ENCODE measurements around the gene ZG16. TPM values are rescaled to one million over a fixed set of nuclear protein-coding genes. Genes with fewer than 3 reads are reported as not detected.

Gene ZG16
- total RNA-seq, 1 donor from 2014 or later: not detected

DNA sequence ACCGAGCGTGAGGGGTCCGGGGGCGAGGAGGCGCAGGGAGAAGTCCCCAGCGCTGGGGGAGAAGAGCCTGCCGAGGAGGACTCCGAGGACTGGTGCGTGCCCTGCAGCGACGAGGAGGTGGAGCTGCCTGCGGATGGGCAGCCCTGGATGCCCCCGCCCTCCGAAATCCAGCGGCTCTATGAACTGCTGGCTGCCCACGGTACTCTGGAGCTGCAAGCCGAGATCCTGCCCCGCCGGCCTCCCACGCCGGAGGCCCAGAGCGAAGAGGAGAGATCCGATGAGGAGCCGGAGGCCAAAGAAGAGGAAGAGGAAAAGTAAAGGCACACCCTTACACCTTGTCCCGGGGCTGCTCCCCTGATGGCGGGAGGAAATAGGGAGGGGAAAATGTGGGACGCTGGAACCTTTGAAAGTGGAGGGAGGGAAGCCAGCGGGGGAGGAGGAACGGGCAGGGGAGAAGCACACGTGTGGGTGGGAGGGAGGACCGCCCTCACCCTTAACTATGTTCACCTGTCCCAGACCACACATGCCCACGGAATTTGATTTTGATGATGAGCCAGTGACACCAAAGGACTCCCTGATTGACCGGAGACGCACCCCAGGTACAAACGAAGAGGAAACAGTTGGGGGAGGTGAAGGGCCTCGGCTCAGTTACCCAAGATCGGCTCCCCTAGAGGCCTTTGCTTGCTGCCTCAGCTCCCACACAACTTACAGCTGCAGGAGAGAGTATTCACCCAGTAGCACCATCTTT lies 38.8 kb downstream of the ZG16 start:
- Mint-ChIP-seq H3K27ac (peak overlapping the region; percentile 91), H3K9me3 (no peaks in the 10 kb centered on the region), H3K4me1 (ENCODE audit: low read depth) (peaks cover 45% of the 10 kb centered on the region), H3K36me3 (ENCODE audit: low read depth) (peaks cover 23% of the 10 kb centered on the region), H3K27me3 (ENCODE audit: insufficient read depth) (no peaks in the 10 kb centered on the region), H3K4me3 (peak overlapping the region; percentile 94)
- intact Hi-C loops (cut with micrococcal nuclease): loop anchor here (1.0 kb wide), 4 partner anchors 10 to 179 kb away; partner anchors contain the start of genes CDIPT and INO80E
- DNase-seq (ENCODE audit: low spot score): peak; percentile 55

DNA sequence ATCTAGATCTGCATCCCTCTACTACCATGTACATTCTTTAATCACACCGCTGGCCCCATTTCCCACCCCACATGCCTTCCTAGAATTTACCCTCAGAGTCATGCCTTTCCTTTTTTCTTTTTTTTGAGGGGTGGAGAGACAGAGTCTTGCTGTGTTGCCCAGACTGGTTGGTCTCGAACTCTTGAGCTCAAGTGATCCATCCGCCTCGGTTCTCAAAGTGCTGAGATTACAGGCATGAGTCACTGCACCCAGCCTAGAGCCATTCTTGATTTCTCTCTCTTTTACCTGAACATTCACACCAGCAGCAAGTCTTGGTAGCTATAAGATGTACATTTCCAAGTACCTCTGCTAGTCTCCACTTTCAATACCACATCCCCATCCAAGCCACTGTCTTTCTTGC lies 40.0 kb downstream of the ZG16 start:
- Mint-ChIP-seq H3K4me1 (ENCODE audit: low read depth) (peaks cover 50% of the 10 kb centered on the region), H3K27ac (peak overlapping the region; percentile 41), H3K9me3 (no peaks in the 10 kb centered on the region), H3K4me3 (peak overlapping the region; percentile 99), H3K36me3 (ENCODE audit: low read depth) (peaks cover 23% of the 10 kb centered on the region), H3K27me3 (ENCODE audit: insufficient read depth) (no peaks in the 10 kb centered on the region)
- DNase-seq (ENCODE audit: low spot score): no peak
- intact Hi-C loops (cut with micrococcal nuclease): no loop called here

DNA sequence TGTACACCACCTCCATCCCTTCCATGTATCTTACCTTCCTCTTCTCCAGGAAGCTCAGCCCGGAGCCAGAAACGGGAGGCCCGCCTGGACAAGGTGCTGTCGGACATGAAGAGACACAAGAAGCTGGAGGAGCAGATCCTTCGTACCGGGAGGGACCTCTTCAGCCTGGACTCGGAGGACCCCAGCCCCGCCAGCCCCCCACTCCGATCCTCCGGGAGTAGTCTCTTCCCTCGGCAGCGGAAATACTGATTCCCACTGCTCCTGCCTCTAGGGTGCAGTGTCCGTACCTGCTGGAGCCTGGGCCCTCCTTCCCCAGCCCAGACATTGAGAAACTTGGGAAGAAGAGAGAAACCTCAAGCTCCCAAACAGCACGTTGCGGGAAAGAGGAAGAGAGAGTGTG lies 41.5 kb downstream of the ZG16 start:
- DNase-seq (ENCODE audit: low spot score): no peak
- H3K4me3 Mint-ChIP-seq: peak overlapping the region; percentile 99
- H3K9me3 Mint-ChIP-seq: no peaks in the 10 kb centered on the region
- H3K27ac Mint-ChIP-seq: peak overlapping the region; percentile 88
- peaks cover 23% of the 10 kb centered on the region for H3K36me3 Mint-ChIP-seq (ENCODE audit: low read depth)
- intact Hi-C loops (cut with micrococcal nuclease): no loop called here
- H3K4me1 Mint-ChIP-seq (ENCODE audit: low read depth): peaks cover 49% of the 10 kb centered on the region
- no peaks in the 10 kb centered on the region for H3K27me3 Mint-ChIP-seq (ENCODE audit: insufficient read depth)

DNA sequence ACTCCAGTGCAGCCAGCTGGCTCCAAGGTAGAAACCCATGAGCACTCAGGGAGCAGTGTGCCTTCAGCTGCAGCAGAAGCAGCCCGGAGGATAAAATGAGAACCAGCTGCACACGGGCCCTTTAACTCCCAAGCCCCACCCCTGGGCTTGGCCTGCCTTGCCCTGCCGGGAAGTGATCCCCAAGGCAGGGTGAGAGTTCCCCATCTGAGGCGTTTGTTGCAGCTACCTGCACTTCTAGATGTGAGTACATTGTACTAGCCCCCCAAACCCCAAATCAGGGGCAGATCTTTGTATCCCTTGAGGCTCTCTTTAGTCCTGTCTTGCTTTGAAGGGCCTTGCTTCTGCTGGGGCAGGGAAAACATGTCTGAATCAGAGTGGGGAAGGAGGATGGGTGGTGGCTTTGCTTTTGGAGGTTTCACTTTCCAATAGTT lies 42.2 kb downstream of the ZG16 start, which contains the start of gene MVP:
MVP (plus strand) TSS at position 192 of the 431 bp plus-strand sequence. CDS start 10,088 bp downstream, outside the sequence.
- Mint-ChIP-seq H3K36me3 (ENCODE audit: low read depth) (peaks cover 26% of the 10 kb centered on the region), H3K9me3 (no peaks in the 10 kb centered on the region), H3K27me3 (ENCODE audit: insufficient read depth) (no peaks in the 10 kb centered on the region), H3K4me3 (peak within 1 kb of the TSS; percentile 99), H3K4me1 (ENCODE audit: low read depth) (peaks cover 47% of the 10 kb centered on the region), H3K27ac (peak within 1 kb of the TSS; percentile 88)
- peak; percentile 63 for DNase-seq (ENCODE audit: low spot score)
- intact Hi-C loops (cut with micrococcal nuclease): loop anchor here (1.0 to 10.0 kb wide), 6 partner anchors 15 to 795 kb away; partner anchors contain the start of genes ASPHD1, C16orf92 and CDIPT

DNA sequence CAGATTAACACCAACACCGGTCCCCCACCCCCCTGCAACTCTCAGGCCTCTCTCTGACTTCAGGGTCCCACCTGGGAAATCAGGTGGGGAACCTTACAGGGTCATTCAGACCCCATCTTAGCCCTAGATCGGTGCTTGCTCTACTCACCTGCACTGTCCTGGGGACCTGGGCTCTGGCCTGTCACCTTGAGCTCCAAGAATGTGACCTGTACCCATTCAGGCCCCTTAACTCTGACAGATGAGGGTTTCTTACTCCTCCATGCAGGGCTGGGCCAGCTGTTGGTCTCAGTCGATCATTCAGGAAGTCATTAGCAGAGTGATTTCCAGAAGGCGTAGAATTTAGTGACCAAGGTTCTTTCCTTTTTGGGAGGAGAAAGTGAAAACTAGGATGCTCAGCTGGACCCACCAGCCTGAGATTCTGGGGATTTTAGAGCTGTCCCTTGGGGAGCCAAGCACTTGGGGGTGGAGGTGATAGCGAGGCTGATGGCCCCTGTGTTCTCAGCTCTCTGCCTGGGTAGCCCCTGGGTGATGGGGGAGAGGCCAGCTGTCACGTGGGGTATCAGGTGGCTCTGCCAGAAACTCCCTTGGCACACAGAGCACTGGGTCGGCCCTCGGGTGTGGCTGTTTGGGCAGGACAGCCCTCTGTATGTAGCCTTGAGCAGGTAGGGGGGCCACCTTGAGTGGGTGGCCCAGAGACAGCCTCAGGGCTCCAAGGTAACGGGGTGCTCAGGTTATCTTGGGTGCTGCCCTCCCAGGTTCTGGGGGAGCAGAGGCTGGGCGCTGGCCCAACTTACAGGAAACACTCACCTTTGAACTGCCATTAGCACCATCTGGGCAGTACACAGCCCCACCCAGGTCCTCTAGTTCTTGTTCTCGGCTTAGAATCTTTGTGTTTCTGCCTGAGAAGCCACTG lies 42.9 kb downstream of the ZG16 start:
- peaks cover 28% of the 10 kb centered on the region for H3K36me3 Mint-ChIP-seq (ENCODE audit: low read depth)
- peak overlapping the region; percentile 99 for H3K4me3 Mint-ChIP-seq
- H3K27ac Mint-ChIP-seq: peak overlapping the region; percentile 88
- intact Hi-C loops (cut with micrococcal nuclease): loop anchor here (1.0 to 10.0 kb wide), 6 partner anchors 16 to 796 kb away; partner anchors contain the start of genes ASPHD1, C16orf92 and CDIPT
- no peaks in the 10 kb centered on the region for H3K9me3 Mint-ChIP-seq
- no peaks in the 10 kb centered on the region for H3K27me3 Mint-ChIP-seq (ENCODE audit: insufficient read depth)
- no peak for DNase-seq (ENCODE audit: low spot score)
- peaks cover 49% of the 10 kb centered on the region for H3K4me1 Mint-ChIP-seq (ENCODE audit: low read depth)

DNA sequence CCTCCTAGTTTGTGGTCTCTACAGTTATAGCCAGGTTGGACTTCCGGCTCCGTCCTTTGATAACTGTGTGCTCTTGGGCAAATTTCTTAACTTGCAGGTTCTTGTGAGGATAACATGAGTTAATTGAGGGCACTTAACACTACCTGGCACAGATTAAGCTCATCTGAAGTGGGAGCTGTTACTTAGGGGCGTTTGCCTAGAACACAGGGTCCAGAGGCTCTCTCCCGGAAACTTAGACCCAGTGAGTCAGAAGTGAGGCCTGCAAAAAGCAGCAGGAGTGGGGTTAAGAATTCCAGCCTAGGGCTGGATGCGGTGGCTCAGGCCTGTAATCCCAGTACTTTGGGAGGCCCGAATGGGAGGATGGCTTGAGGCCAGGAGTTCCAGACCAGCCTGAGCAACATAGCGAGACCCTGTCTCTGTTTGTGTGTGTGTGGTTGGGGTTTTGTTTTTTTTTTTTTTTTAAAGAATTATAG lies 43.6 kb downstream of the ZG16 start:
- H3K9me3 Mint-ChIP-seq: no peaks in the 10 kb centered on the region

DNA sequence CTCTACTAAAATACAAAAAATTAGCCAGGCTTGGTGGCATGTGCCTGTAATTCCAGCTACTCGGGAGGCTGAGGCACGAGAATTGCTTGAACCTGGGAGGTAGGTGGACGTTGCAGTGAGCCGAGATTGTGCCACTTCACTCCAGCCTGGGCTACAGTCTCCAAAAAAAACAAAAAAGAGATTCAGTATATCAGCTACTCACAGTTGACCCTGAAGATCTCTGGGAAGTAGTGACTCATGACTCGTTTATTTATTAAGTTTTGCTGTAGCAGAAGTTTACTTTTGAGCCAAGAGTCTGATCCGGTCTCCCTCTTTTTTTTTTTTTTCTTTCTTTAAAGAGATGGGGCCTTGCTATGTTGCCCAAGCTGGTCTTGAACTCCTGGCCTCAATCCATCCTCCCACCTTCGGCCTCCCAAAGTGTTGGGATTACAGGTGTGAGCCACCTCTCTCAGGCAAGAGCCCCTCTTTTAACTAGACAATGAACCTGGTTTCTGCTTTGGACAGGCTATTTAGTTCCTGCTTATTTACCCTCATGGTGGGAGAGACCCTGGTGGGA lies 46.6 kb downstream of the ZG16 start:
- DNase-seq (ENCODE audit: low spot score): no peak

More for the DNA sequence above, 43.6 kb downstream of the ZG16 start:
- DNase-seq (ENCODE audit: low spot score): no peak
- H3K4me3 Mint-ChIP-seq: peak overlapping the region; percentile 99
- H3K27me3 Mint-ChIP-seq (ENCODE audit: insufficient read depth): no peaks in the 10 kb centered on the region
- H3K36me3 Mint-ChIP-seq (ENCODE audit: low read depth): peaks cover 28% of the 10 kb centered on the region
- peaks cover 55% of the 10 kb centered on the region for H3K4me1 Mint-ChIP-seq (ENCODE audit: low read depth)
- peak overlapping the region; percentile 88 for H3K27ac Mint-ChIP-seq
- intact Hi-C loops (cut with micrococcal nuclease): loop anchor here (2.0 to 10.0 kb wide), 4 partner anchors 17 to 797 kb away; partner anchors contain the start of genes ASPHD1 and C16orf92

DNA sequence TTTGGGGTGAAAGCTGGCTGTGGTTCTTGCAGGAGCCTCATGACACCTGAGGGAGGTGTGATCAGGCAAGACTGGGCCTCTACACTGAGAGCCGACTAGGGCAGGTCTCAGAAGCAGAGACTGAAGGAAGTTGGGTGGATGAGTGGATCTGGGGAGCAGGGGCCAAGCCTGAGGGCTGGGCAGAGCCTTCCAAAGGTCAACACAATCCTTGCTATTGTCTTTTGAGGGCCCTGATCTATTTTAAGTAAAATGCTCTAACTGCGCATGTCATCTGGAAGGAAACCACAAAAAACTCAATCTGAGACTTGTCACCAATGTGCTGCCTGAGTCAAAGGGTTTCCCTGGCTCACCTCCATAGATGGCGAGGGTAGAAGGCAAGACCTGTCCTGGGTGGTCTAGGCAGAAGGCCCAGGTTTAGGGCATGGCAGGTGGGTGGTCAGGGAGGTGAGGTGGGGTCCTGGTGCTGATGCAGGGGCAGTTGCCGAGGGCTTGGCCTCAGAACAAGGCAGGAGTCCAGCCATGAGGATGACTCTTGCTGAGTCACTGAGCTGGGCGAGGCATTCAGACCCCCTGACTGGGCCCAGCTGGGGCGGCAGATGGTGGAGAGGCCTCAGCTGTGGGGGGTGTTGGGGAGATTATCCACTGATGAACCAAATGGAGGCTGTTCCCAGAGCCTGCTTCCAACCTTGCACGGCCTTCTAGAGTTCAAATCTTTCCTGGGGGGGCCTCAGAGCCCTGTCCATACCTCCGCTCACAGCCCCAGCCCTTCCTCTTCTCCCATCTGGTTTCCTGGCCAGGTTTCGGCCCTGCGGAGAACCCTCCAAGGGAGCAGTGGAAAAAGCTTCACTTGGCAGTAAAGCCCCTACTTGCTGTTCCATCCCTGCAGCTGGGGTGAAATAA lies 47.3 kb downstream of the ZG16 start:
- no peaks in the 10 kb centered on the region for H3K9me3 Mint-ChIP-seq
- intact Hi-C loops (cut with micrococcal nuclease): loop anchor here (1.0 to 10.0 kb wide), 5 partner anchors 17 to 827 kb away; partner anchors contain the start of genes C16orf54, KCTD13 and PRR14
- H3K4me3 Mint-ChIP-seq: peak overlapping the region; percentile 68
- peaks cover 14% of the 10 kb centered on the region for H3K36me3 Mint-ChIP-seq (ENCODE audit: low read depth)
- DNase-seq (ENCODE audit: low spot score): peak; percentile 50
- peaks cover 42% of the 10 kb centered on the region for H3K4me1 Mint-ChIP-seq (ENCODE audit: low read depth)
- peak overlapping the region; percentile 85 for H3K27ac Mint-ChIP-seq
- no peaks in the 10 kb centered on the region for H3K27me3 Mint-ChIP-seq (ENCODE audit: insufficient read depth)

More for the DNA sequence above, 46.6 kb downstream of the ZG16 start:
- peak overlapping the region; percentile 68 for H3K4me3 Mint-ChIP-seq
- H3K4me1 Mint-ChIP-seq (ENCODE audit: low read depth): peaks cover 48% of the 10 kb centered on the region
- peak overlapping the region; percentile 85 for H3K27ac Mint-ChIP-seq
- intact Hi-C loops (cut with micrococcal nuclease): loop anchor here (1.0 to 10.0 kb wide), 6 partner anchors 16 to 828 kb away; partner anchors contain the start of genes C16orf54, C16orf92, KCTD13 and PRR14
- H3K27me3 Mint-ChIP-seq (ENCODE audit: insufficient read depth): no peaks in the 10 kb centered on the region
- H3K9me3 Mint-ChIP-seq: no peaks in the 10 kb centered on the region
- H3K36me3 Mint-ChIP-seq (ENCODE audit: low read depth): peaks cover 17% of the 10 kb centered on the region

DNA sequence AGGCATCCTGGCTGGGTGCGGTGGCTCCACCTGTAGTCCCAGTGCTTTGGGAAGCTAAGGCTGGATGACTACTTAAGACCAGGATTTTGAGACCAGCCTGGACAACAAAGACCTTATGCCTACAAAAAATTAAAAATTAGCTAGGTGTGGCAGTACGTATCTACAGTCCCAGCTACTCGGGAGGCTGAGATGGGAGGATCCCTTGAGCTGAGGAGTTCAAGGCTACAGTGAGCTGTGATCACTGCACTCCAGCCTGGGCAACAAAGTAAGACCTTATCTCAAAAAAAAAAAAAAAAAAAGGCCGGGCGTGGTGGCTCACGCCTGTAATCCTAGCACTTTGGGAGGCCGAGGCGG lies 48.3 kb downstream of the ZG16 start:
- Mint-ChIP-seq H3K9me3 (no peaks in the 10 kb centered on the region), H3K36me3 (ENCODE audit: low read depth) (peaks cover 17% of the 10 kb centered on the region), H3K27me3 (ENCODE audit: insufficient read depth) (no peaks in the 10 kb centered on the region), H3K4me1 (ENCODE audit: low read depth) (peaks cover 42% of the 10 kb centered on the region), H3K27ac (peak overlapping the region; percentile 89), H3K4me3 (peak overlapping the region; percentile 77)
- intact Hi-C loops (cut with micrococcal nuclease): loop anchor here (5.0 to 10.0 kb wide), 3 partner anchors 79 to 826 kb away; partner anchors contain the start of genes C16orf54 and PRR14
- no peak for DNase-seq (ENCODE audit: low spot score)

DNA sequence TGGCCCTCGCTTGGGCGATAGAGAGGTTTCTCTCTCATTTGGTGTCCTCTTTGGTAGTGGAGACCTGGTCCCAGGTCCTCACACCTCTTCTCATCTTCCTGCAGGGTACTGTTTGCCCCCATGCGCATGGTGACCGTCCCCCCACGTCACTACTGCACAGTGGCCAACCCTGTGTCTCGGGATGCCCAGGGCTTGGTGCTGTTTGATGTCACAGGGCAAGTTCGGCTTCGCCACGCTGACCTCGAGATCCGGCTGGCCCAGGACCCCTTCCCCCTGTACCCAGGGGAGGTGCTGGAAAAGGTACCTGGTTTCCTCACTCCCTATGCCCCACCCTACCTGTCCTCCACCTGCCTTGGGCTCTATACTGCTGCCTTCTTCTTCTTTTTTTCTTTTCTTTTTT lies 52.7 kb downstream of the ZG16 start:
- H3K9me3 Mint-ChIP-seq: no peaks in the 10 kb centered on the region
- no peak overlapping the region for H3K27ac Mint-ChIP-seq
- H3K4me3 Mint-ChIP-seq: no peak overlapping the region
- intact Hi-C loops (cut with micrococcal nuclease): no loop called here
- H3K27me3 Mint-ChIP-seq (ENCODE audit: insufficient read depth): no peaks in the 10 kb centered on the region
- DNase-seq (ENCODE audit: low spot score): no peak
- peaks cover 34% of the 10 kb centered on the region for H3K36me3 Mint-ChIP-seq (ENCODE audit: low read depth)
- peaks cover 27% of the 10 kb centered on the region for H3K4me1 Mint-ChIP-seq (ENCODE audit: low read depth)

DNA sequence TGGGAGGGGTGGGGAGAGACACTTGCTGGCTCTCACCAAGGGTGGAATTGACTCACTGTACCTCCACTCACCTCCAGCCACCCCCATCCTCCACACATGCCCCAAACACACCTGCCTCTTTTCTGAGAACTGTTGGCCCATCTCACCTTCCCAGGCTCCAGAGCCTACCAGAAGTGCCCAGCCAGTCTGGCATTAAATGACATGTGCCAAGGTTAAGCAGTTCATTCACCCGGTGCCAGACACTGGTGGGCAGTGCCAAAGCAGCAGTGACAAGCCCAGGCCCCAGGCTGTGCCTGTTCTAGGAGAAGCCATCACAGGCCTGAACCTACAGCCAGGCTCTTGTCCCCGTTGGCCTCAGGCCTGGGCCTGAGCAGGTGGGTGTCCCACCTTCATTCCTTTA lies 53.4 kb downstream of the ZG16 start:
- no peak overlapping the region for H3K27ac Mint-ChIP-seq
- no peaks in the 10 kb centered on the region for H3K9me3 Mint-ChIP-seq
- peaks cover 37% of the 10 kb centered on the region for H3K36me3 Mint-ChIP-seq (ENCODE audit: low read depth)
- no peak for DNase-seq (ENCODE audit: low spot score)
- intact Hi-C loops (cut with micrococcal nuclease): no loop called here
- H3K27me3 Mint-ChIP-seq (ENCODE audit: insufficient read depth): no peaks in the 10 kb centered on the region
- H3K4me3 Mint-ChIP-seq: no peak overlapping the region
- H3K4me1 Mint-ChIP-seq (ENCODE audit: low read depth): peaks cover 20% of the 10 kb centered on the region
